Measurements from ENCODE around the gene USP20. TPM values are rescaled to one million over a fixed set of nuclear protein-coding genes. Genes with fewer than 3 reads are reported as not detected.
"Not testable (repeated sequence)": the region's sequence is repeated elsewhere in the genome, so short reads cannot be mapped to it uniquely, and the experiment has no call there.

The USP20 gene
- 2.6 and 2.8 TPM in 2 replicates for total RNA-seq (2014; rRNA removed; shearing (Covaris generic))

DNA sequence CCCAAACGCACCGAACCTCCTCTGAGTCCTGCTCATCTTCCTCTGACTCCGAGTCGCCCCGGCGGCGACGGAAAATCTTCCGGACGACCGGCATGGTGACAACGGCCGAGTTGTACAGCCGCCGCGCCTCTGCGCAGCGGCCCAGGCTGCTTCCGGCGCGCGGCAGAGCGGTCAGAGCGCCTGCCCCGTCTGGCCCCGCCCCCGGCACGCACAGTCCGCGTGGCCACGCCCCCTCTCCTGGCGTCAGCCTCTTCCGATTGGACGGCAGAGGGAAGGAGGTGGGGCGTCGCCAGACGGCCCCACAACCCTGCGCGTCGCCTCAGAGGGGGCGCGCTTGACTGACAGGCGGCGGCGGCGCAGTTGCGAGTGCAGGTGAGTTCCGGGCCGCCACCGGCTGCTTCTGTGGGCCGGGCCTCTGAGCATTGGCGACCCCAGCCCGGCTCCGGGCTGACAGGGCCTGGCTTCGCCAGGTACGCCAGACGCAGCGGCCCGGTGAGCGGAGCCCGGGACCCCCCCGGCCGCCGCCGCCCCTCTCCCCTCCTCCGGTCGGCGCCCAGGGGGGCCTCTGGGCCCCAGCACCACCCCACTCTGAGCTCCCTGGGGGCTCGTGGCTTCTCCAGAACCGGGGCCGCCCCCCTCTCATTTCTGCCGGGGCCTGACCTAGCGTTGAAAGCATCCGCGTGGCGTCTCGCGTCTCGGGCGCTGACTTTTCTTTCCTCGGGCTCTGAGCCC lies at the start of gene USP20, which contains the start of gene C9orf78:
Gene USP20, plus strand, starts transcription at position 331 of the 732 bp plus-strand sequence. CDS start 17,098 bp downstream, outside the sequence.
Gene C9orf78, minus strand, starts transcription at position 148 of the 732 bp plus-strand sequence. Its CDS starts 54 bp downstream, at position 94.
- DNase-seq (ENCODE audit: low spot score): peak; percentile 93

DNA sequence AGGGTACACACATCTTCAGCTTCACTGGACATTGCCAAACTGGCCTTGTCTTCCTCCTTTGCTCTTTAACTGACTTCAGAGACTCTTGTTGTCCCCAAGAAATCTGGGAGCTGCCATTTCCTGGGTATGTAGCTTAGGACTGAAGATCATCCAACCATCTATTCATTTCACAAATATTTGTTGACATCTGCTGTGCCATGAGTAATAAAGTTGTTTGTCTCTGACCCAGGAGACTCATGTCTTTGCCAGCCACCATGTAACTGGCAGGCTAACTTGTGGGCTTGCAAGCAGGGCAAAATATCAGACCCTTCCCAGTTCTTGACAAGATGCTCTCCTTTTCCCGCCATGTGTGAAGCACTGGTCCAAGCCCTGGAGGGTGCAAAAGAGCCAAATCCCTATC lies 49.4 kb upstream of the USP20 start:
- no peak for DNase-seq (ENCODE audit: low spot score)

DNA sequence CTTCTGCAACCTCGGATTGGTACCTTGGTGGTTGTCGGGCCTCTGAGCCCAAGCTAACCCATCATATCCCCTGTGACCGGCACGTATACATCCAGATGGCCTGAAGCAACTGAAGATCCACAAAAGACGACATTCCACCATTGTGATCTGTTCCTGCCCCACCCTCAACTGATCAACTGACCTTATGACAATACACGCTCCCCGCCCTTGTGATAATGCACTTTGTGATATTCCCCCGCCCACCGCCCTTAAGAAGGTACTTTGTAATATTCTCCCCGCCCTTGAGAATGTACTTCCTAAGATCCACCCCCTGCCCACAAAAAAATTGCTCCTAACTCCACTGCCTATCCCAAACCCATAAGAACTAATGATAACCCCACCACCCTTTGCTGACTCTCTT lies 48.8 kb upstream of the USP20 start:
- no peak for DNase-seq (ENCODE audit: low spot score)

DNA sequence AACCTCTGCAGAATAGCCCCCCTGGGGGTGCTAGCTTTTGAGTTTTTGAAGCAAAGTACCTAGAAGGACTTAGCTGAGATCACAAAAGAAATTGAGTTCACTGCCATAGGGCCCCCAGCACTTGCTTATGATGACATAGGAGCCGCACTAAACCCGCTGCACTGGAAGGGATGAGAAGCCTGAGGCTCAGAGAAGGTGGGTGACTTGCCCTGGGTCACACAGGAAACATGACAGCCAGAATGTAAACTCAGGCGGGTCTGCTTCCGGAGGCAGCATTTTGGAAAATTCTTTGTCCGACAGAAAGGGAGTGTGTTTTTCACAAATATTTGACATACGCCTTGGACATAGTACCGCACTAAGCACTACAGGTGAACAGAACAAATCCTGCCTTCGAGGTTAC lies 40.7 kb upstream of the USP20 start:
- no peak for DNase-seq (ENCODE audit: low spot score)

DNA sequence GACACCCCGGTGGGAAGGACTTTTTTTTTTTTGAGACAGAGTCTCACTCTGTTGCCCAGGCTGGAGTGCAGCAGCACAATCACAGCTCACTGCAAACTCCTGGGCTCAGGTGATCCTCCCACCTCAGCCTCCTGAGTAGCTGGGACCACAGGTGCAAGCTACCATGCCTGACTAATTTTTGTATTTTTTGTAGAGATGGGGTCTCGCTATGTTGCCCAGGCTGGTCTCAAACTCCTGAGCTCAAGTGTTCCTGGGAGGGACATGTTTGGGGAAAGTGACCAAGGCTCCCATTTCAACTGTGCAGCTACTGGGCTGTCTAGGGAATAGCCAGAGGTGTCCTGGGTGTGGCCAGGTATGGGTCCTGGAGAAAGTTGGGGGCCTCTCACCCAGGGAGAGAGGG lies 39.2 kb upstream of the USP20 start:
- DNase-seq (ENCODE audit: low spot score): not testable (repeated sequence)

DNA sequence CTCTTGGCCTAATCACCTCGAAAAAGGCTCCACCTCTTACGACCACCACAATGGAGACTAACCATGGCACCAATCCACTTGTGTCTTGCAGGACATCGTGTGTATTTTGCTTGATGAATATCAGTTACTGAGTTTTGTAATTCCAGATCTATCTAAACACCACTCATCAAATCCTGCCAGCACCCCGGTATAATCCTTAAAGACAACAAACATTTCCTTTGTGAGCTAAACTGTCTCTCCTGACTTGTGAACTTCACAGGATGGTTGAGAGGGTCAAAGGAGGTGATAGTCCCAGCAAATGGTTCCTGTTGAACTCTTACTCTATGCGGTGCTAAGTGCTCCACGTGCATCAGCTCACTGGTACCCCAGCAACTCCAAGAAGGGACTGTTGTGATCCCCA lies 36.3 kb upstream of the USP20 start:
- DNase-seq (ENCODE audit: low spot score): no peak

DNA sequence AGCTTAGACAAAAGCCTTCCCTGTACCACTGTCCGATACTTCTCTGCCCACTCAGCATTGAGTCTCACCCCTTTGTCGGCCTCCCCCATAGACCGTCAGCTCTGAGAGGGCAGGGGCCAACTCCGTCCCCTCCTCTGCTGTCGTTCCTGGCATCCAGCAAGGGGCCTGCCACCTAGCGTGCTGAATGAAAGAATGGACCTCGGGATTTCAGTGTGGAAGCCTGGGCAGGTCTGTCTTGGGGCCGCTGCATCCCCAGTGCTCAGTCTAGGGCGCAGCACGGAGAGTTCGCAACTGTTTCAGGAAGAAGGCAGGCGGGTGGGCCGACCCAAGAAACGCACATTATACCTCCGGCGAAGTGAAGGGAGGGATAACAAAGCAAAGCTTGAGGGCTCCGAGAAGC lies 33.8 kb upstream of the USP20 start:
- no peak for DNase-seq (ENCODE audit: low spot score)

DNA sequence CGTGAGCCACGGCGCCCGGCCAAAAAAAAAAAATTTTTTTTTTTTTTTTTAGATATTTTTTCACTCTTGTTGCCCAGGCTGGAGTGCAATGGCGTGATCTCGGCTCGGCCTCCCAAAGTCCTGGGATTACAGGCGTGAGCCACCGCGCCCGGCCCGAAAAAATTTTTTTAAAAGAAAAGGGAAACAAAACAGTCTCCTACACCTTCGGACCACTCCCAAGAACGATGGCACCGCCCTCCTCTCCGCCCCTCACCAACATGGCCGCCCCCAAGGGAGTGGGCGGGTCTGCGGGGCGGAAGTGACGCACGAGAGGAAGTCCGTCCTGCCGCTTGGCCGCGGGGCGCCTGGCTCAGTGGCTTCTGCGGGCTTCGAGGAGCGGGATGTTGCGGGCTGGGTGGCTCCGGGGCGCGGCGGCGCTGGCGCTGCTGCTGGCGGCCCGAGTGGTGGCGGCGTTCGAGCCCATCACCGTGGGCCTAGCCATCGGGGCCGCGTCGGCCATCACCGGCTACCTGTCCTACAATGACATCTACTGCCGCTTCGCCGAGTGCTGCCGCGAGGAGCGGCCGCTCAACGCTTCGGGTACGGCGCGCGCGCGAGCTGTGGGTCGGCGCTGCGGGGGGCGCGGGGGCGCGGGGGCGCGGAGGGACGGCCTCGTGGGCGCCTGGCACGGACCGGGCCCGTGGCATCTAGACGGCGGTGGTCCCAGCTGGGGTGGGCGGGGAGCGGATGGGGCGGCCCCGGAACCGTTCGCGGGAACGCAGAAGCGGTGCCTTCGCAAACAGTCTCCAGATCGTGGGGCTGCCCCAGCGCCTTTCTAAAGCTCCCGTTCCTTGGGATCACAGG lies 32.2 kb upstream of the USP20 start, which contains the start of gene TOR1B:
Gene TOR1B, plus strand, starts transcription at position 352 of the 843 bp plus-strand sequence. Its CDS starts 29 bp downstream, at position 381.
- DNase-seq (ENCODE audit: low spot score): peak; percentile 88

DNA sequence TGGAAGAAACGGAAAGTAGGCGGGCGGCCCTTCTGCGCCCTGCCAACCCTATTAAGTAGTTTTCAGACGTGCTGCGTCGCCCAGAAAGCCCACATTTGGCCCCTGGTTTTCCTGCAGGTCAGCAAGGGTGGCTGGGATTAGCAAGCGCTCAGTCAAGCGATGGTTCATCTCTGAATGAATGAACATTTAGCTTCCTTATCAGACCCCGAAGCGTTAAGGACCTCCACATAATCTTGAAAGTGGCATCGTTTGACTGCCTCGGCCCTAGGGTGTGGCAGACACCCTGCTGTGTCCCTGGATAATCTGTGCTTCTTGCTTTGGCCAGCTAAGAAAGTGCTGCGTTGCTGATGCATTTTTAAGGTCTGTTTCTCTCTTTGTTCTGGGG lies 31.6 kb upstream of the USP20 start:
- no peak for DNase-seq (ENCODE audit: low spot score)

DNA sequence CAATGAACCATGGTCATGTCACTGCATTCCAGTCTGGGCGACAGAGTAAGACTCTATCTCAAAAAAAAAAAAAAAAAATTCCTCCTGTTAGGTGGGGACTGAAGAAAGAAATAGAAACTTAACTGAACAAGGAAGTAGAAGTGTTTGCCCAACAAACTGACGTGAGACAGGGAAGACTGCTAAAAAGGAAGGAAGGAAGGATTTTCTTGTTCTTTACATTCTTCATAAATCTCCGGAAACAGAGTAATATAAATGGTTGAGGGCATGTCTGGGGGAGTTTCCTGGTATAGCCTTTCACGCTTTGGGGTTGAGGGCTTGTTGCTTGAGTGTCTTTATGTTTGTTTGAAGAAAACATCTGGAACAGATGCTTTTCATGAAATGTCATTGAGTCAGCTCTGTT lies 29.2 kb upstream of the USP20 start:
- DNase-seq (ENCODE audit: low spot score): no peak

DNA sequence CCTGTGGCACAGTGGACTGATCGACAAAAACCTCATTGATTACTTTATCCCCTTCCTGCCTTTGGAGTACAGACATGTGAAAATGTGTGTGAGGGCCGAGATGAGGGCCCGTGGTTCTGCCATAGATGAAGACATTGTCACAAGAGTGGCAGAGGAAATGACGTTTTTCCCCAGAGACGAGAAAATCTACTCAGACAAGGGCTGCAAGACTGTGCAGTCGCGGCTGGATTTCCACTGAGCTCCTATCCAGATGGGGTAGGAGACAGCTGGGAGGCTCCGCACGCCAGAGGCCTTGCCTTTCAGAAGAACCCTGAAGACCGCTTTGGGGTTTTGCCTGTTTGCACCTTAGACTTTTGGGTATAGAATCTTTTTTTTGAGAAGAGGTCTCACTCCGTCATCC lies 25.9 kb upstream of the USP20 start:
- no peak for DNase-seq (ENCODE audit: low spot score)

DNA sequence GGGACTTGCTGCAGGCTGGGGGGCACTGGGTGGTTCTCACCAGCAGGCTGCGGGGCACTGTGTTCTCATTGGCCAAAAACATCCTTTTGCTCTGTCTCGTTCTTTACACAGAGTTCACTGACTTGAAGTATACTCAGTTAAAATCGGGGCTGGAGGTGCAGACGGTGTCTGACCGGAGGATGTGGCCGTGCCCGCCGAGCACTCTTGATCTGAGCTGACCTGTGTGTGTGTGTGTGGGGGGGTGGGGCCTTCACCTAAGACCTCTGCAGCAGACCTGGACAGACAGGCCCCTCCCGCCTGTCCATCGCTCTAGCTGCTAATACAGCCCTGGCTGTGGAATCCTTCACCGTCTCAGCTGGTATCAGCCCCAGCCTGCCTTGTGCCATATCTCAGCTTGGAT lies 25.1 kb upstream of the USP20 start:
- DNase-seq (ENCODE audit: low spot score): no peak

DNA sequence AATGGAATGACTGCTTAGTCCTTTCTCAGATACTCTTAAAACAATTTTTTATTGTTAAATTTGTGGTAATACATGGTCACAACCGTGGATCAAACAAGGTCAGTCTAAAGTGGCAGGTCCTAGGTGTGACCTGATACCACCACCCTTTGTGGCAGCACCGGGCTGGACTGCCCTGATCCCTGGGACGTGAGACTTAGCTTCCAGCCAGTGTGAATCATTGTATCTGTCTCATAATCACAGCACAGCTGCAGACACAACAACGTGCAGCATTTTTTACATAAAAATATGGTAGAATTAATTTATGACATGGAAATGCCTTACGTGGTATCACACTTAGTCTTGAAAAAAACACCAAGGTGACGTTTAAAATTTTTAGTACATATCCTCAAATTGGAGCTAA lies 24.5 kb upstream of the USP20 start:
- DNase-seq (ENCODE audit: low spot score): no peak

DNA sequence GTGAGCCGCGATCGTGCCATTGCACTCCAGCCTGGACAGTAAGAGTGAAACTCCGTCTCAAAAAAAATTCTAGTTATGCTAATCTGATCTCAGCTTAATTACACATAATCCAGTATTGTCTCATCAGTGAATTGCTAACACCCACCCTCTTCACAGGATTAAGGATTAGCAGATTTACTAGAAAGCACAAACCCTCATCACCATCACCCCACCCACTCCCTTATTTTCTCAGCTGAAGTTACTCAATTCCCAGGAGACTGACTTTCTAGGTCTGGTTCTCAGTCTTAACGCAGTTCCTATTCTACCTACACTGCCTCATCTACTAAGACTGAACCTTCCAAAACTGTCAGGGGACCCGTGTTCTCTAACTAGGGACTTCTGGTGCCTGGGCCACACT lies 23.3 kb upstream of the USP20 start:
- DNase-seq (ENCODE audit: low spot score): no peak

DNA sequence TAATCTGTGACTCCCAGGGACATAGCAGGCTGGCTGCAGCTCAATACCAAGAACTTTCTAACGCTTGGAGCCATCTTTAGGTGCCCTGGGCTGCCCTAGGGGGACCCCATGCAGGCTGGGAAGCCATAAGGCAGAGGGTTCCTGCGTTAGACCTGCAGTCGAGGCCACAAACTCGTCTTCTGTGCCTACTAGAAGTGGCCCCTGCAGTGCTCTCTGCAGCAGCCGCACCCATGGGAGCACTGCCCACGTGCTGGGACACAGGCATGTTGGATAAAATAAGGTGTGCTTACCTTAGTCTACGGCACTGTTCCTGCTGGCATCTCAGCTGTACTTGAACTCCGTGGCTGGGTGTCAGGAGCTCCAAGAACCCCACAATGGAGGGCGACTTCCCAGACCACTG lies 22.9 kb upstream of the USP20 start:
- DNase-seq (ENCODE audit: low spot score): no peak

DNA sequence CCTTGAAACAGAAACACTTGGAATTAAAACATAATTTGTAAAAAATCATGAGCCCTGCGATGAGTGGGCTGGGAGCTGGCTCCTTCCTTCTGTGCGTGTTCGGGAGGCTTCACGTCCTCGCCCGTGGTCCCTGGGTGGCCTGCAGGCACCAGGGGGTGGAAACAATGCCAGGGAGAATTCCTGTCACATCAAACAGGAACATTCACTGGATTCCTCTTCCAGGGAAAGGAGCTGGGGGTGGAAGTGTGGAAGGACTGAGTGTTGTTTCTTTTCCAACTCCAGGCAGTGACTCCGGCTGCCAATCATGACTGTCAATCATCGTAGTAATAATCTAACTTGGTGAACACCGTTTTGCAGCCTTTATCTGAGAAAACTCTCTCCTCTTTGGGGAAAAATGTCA lies 21.6 kb upstream of the USP20 start:
- DNase-seq (ENCODE audit: low spot score): no peak

DNA sequence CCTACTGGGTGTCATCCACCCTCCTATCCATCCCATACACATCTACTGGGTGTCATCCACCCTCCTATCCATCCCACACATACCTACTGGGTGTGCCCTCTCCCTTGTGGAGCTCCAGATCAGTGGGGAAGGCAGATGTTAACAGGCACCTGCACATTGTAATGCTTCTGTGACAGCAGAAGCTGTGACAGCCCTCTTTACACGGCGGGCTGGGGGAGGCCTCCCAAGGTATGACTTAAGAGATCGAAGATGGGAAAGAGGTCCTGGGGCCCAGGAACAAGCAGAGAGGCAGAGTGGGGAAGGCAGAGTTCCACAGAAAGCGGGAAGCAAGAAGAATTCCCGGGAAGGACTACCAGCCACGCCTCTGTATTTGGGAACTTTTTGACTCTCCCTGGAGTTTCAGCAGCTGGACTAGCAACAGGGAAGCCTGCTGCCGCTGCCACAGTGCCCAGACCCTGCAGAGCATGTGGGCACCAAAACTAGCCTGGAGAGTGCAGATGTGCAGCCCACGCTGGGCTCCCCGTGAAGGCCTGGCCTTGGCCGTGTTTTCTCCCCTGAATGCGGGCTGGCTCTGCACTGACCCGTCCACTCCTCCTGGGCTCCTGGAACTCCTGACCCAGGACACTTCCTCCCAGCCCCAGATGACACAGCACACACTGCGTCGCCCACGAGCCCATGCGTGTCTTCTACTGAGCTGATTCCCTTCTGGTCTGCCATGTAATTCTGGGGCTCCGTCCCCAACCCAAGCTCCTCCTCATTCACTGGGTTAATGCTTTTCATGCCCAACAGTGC lies 20.6 kb upstream of the USP20 start:
- no peak for DNase-seq (ENCODE audit: low spot score)

DNA sequence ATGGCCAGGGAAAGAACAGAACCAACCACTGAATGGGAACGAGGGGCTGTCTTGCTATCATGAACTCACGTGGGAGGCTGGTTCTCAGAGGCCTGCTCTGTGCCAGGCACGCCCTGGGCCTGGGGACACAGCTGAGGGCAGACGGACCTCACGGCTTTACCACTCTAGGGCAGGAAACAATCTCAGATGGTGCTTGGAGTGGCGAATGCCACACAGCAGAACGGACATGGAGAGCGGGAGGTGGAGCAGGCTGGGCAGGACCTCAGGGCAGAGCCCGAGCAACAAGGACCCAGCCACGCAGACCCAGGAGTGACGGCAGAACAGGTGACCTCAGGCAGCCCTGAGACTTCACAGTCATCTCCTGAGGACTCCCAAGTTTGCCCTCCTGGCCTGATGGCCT lies 20.0 kb upstream of the USP20 start:
- DNase-seq (ENCODE audit: low spot score): no peak

DNA sequence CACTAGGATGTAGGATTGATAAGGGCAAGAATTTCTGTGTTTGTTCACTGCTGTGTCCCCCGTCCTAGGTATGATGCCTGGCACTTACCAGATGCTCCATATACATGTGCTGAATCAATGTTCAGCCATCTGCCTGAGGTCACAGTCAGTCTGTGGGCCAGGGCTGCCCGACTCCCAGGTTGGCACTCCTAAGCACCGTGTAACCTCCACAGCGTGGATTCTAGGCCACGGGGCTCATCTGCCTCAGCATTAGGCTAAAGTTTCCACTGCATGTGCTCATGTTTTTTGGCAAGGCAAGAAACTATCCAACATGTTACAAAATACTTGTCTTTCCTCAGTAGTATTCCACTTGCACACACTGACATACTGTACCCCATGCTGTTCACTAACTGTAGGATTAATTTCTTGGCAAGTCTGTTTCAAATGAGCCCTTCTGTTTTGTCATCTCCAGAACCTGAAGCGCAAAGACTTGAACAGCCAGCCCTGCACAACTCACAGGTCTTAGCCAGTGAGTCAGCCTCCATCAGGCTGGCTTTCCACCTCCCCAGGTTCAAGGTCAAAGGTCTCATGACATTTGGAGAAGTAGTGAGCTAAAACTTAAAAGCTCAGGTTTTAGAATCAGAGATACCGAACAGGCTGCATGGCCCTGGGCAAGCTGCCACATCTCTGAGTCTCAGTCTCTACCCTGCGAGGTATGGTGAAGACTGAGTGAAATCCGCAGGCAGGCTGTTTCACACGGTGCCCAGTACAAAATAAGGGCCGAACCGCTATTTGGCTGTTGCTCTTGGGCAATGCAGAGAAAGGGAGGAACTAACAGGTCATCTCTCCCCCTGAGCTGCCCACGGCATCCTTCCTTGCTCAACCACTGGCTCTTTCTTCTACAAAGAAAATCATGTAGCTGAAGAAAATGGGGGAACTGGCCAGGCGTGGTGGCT lies 18.5 kb upstream of the USP20 start:
- no peak for DNase-seq (ENCODE audit: low spot score)

DNA sequence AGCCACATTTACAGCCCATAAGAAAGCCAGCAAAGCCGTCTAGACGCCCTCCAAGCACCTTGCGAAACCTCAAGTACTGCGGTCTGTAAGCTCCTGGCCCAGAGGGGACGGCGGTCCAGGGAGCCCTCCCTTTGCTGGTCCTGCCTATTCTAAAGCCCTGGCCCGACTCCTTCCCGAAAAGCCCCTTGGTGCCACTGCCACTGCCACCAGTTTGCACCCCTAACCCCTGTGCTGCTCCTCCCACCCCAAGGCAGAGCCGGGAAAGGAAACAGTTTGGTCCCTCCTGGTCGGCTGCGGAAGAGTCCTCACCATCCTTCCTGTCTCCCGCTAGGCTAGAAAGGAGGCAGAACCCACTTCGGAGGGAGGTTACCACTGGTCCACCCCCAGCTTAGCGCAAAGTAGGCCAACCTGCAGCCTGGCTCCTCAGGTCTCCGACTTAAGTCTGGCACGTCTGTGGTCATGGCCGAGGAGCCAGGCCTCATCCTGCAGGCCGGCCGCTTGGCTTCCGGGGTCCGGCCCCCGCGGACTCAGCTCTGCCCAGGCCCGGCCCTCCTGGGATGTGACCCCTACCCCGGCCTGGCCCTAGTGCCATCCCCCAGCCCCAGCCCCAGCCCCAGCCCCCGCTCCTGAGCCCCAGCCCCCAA lies 12.2 kb upstream of the USP20 start:
- DNase-seq (ENCODE audit: low spot score): no peak

DNA sequence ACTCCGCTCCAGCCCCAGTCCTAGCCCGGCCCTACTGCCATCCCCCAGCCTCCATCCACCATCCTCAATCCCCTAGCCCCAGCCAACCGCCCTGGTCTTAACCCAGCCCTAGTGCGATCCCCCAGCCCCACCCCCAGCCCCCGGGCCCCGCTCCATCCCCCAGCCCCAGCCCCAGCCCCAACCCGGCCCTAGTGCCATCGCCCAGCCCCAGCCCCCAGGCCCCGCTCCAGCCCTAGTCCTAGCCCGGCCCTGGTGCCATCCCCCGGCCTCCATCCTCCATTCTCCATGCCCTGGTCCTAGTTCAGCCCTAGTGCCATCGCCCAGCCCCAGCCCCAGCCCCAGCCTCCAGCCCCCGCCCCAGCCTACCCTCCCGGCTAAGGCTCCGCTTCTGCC lies 11.7 kb upstream of the USP20 start:
- DNase-seq (ENCODE audit: low spot score): no peak

Measured in H4 (cell line).